Measurements from ENCODE around the gene PTK6. TPM values are rescaled to one million over a fixed set of nuclear protein-coding genes. Genes with fewer than 3 reads are reported as not detected.
"Not testable (repeated sequence)": the region's sequence is repeated elsewhere in the genome, so short reads cannot be mapped to it uniquely, and the experiment has no call there.

Gene PTK6
- polyA plus RNA-seq, 5 donors, result 0.43 to 0.82 (median 0.55) TPM

DNA sequence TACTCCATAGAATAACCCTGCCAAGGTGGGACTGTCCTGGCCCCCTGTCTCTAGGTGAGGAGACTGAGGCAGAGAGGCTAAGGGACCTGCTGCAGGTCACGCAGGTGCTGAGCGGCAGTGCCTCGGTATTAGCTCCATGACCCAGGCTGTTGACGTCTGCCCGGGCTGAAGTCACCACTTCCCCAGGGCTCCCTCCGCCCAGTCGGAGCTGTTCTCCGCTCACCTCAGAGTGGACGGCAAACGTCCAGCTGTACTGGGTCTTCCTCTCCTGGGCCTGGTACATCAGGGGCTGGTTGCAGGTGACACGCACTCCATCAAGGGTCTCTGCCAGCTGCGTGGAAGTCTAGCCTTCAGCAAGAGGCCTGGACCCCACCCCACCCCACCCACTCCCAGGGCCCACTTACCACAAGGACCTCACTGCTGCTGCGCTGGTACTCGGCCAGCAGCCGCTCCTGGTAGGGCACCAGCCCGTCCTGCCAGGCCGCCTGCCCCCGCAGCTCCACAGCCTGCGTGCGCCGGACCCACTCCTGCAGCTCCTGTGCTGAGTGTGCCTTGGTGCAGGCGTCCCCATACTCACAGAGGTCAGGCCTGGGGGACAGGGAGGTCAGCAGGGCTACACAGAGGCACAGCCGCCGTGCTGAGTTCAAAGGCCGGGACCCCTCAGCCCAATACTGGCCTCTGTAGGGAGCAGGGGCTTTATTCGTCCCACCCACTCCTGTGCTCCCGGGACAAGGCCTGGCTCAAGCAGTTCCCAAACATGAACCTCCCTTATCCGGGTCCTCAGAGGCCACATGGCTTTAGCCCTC is 33.3 kb upstream of the PTK6 start:
- no peak for DNase-seq

DNA sequence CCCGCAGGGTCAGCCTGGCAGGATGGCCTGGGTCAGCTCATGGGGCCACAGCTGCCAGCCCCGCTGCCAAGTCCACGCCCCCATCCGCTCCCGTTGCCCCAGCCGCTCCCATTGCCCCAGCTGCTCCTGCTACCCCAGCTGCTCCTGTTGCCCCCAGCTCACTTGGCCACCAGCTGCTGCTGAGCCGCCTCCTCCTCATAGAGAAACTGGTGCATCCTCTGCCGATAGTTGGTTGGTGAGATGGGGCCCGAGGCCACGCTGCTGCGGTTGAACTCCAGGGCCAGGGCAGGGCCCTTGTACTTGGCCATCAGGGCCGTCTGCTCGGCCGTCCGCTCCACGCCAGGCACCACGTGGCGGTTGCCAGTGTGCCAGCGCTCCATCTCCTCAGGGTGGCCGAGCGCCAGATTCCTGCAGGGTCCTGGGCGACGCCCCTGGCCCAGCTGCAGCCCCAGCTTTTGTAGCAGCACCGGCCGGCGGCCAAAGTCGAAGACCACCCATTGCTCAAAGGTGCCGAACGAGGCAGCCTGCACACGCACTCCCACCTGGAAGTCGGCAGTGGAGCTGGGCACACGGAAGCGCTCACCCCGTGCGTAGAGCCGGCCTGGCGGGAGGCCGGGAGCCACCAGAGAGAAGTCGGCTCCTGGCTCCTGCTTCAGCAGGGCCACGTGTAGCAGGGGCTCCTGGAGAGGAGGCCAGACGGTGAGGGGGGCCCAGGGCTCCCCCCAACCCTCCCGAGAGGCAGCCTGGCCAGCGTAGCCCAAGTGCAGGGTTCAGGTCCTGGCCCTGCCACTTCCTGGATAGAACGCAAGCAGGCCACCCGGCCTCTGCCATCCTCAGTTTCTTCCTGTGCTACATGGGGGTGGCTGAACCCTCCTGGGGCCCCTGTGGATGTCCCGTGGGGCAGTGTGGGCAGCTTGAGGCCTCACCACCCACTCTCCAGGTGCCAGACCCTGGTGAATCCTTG is 32.1 kb upstream of the PTK6 start:
- DNase-seq, result no peak

- DNase-seq, result no peak
Measured at GRCh38 chr20:63568170-63568981, 31.2 kb upstream of the PTK6 start.

DNA sequence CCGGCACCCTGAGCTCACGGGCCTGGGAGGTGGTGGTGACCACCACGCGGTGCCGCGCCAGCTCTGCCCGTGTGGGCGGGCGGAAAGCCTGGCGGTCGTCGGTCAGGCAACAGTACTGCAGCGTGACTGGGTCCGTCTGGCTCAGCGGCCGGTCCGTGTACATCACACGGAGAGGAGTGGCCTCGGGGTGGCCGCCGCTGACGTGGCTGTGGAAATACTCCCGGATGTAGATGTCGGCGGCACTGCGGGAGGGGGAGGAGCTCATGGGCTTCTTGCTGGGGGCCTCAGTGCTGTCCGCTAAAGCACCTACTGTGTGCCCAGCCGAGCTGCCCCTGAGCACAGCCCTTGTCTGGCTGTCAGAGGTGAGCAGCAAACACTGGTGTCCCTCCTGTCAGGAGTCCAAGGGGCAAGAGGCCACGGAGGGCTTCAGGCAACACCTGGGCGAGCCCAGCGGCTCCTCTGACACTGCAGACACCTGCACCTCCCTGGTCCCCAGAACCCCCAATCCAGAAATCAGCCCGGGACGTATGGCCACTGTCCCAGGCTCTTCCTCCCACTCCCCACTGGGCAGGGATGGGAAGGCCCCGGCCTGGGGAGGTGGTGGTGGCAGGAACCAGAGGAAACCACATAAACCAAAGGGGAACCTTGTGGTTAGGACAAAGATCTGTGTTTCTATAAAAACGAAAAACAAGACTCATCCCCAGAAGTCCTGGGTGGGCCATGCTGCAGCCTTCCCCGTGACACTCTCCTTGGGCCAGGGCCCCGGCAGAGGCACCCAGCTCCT is 30.4 kb upstream of the PTK6 start:
- DNase-seq, result no peak

DNA sequence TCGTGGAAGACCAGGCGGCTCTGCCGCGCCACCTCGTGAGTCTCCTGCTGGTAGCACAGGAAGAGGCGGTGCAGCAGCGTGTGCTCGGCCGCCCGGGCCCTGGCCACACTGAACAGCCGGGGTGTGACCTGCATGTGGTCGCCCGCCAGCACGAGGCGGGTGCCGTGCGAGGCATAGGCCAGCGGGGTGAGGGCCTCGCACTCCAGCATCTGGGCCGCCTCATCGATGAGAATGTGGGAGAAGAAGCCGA is 29.9 kb upstream of the PTK6 start:
- DNase-seq, result no peak

DNA sequence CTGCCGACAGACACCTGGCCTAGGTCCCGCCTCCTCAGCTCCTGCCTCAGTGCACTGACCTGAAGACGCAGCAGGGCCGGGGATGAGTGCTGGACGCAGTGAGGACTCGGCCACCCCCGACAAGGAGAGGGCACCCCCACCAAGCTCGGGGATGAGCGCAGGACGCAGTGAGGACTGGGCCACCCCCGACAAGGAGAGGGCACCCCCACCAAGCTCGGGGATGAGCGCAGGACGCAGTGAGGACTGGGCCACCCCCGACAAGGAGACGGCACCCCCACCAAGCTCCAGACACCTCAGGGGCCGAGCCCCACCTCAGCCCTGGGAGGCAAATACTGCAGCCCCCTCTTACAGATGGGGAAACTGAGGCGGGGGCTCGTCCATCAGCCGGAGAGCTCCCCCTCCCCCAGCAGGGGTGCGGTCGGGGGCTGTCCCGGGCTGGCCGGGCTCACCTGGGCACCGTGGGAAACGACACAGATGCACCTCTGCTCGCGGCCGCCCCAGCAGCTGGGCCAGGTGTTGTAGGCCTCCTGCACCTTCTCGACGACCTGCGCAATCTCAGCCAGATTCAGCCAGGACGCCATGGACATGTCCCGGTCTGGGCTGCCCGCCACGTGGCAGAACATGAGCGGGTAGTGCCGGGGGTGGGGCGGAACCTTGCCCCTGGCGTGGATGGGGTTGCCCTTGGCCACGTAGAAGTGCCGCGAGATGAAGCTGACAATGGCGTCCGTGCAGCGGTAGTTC is 29.4 kb upstream of the PTK6 start:
- no peak for DNase-seq

DNA sequence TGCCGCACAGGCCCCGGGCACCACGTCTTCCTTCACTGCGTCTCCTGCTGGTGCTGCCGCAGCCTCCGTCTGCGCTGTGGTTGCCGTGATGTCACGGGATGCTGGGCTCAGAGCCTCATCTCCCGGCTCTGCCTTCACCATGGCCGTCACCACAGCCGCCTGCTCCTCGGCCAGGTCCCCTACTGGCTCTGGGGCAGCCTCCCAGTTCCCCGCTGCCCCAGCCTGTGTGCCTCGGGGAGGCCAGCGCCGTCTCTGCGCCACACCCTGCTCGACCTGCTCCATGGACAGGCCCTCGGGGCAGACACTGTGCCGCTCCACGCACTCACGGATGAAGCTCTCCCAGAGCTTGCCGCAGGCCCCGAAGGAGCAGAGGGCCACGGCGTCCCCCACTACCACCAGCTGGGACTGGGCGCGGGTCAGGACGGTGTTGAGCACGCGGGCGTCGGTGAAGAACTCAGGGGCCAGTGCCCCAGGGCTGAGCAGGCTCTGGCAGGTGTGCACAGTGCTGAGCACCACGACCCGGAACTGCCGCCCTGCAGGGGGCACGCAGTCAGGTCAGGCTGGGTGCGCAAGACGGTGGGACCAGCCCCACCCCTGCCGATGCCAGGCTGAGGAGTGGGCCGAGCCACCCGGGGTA is 28.6 kb upstream of the PTK6 start:
- no peak for DNase-seq

- no peak for DNase-seq
Measured at GRCh38 chr20:63565021-63565698, 28.0 kb upstream of the PTK6 start.

- no peak for DNase-seq
Measured at GRCh38 chr20:63564036-63564810, 27.0 kb upstream of the PTK6 start.

DNA sequence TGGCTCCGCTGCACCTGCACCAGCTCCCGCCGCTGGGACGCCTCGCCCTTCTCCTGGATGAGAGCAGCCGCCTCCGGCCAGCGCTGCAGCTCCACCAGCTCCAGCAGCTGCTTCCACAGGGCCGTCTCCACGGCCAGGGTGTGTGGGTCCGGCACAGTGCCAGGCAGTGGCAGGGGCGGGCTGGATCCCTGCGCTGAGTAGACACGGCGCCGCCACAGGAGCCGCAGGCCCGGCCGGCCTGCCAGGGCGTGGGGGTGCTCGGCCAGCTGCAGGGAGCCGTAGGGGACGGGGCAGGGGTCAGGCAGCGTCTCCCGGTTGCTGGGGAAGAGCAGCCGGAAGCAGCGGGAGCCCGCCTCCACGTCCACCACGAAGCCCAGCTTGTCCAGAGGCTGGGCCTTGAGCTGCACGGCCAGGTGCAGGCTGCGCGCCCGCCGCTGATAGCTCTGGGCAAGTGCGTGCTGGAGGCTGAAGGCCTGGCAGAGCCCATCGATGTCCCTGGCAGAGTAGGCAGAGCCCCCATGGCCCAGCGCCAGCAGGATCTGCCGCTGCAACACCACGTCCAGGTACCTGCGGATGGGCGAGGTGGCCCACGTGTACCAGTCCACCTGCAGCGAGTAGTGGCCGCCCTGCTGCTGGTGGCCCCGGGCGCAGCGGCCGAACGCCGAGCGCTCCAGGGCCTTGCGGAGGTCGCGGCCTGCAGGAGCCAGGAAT is 26.2 kb upstream of the PTK6 start:
- no peak for DNase-seq

- no peak for DNase-seq
Measured at GRCh38 chr20:63562461-63563224, 25.5 kb upstream of the PTK6 start.

DNA sequence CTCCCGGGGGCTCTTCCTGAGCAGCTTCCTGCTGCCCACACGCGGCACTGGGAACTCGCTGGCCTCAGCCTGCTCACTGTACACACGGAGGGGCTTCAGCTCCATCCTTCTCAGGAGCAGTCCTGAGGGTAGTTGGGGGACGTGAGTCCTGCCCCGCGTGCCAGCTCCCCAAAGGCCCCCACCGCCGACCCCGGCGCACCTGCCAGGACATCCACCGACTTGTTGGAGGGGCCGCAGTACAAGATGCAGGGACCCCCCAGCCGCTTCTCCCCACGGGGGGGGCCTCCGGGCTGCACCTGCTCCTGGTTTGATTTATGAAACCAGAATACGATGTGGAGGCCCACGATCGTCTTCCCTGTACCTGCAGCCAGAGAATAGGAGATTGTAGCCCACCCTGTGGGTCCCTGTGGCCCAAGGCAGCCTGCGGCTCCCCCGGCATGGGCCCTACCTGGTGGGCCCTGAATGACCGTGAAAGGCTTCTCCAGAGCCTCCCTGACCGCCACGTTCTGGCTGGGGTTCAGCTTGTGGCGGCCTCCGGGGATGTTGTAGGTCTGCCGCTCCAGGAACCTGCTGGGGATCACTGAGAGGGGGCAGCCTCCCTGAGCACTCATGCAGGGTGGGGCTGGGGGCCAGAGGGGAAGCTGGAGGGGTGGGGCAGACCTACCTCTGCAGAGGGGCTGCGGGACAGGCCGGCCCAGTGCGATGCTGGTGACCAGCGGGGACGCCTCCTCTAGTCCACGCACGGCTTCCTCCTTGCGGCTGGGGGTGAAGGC is 24.6 kb upstream of the PTK6 start:
- DNase-seq, result no peak

DNA sequence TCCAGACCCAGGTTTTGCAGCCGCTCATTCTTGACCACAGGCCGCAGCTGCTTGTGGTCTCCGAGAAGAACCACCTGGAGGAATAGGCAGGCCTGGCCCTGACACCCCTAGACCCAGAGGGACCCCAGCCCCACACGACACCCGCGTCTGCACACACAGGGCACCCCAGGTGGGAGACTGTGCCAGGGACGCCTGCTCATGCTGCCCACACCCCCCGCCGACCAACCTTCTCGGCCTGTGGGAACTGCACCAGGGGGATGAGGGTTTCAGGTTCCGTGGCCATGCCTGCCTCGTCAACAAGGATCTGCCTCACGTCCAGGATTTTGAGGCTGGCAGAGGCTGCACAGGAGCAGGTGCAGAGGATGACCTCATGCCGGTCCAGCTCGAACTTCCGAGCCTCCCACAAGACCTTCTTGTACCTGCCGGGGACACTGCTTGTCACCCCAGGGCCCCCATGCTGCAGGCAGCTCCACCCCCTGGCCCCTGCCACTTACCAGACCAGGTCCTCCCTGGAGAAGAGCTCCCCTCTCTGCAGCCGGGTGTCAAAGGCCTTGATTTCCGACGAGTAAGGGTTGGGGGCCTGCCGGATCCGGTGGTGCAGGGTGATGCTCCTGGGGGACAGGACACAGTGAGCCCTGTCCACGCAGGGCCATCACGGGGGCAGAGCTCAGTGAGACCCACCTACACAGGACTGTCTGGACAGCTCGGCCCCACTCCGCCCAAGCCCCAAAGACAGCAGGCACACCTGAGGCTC is 23.9 kb upstream of the PTK6 start:
- DNase-seq, result no peak

- DNase-seq, result no peak
Measured at GRCh38 chr20:63560333-63560805, 23.2 kb upstream of the PTK6 start.

DNA sequence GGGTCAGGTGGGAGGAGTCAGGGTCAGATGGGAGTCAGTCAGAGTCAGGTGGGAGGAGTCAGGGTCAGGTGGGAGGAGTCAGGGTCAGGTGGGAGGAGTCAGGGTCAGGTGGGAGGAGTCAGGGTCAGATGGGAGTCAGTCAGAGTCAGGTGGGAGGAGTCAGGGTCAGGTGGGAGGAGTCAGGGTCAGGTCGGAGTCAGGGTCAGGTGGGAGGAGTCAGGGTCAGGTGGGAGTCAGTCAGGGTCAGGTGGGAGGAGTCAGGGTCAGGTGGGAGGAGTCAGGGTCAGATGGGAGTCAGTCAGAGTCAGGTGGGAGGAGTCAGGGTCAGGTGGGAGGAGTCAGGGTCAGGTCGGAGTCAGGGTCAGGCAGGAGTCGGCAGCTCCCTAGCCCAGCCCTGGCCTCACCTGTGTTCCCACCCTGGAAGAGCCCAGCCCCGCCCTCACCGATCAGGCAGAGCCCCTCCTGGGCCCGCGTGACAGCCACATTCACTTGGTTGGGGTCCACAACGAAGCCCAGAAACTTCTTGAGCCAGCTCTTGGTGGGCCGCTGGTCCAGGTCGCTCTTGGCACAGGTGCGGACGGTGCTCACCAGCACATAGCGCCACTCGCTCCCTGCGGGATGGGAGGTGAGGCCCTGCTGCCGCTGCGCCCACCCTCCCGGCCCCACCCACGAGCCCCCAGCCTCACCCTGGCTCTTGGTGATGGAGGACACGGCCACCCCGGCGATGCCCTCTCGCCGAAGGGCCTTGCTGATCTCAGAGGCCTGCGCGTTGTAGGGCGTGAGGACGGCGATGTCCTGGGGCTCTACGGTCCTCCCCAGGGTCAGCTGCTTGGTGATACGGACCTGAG is 22.5 kb upstream of the PTK6 start:
- not testable (repeated sequence) for DNase-seq
